WTC11 (cell line): Measurements from ENCODE around the gene CHST11. TPM values are rescaled to one million over a fixed set of nuclear protein-coding genes. Genes with fewer than 3 reads are reported as not detected.

ENCODE experiments used
- ATAC-seq: fragments of 200-7000 bp; cut with Tn5 transposase; 2 replicates; pipeline ENCODE4 v1.10.0; 2021; ENCODE audit warnings: mild to moderate bottlenecking, moderate library complexity
- CTCF ChIA-PET: fragments of 300-600 bp; sonication (Branson Sonifier 250); formaldehyde crosslinking; loops from one replicate; lab custom pipeline; 2021; ENCODE audit warnings: antibody characterized with exemption; lab: Charles Lee
- POLR2A ChIA-PET: fragments of 350-600 bp; sonication (Branson Sonifier 250); formaldehyde crosslinking; loops from one replicate; lab custom pipeline; 2021; ENCODE audit warnings: antibody characterized with exemption; lab: Charles Lee
- DNase-seq: peaks from one replicate; pipeline ENCODE4 v3.0.0; 2021; ENCODE audit warnings: low spot score
- H3K27ac Mint-ChIP-seq: 2 replicates; pipeline ENCODE4 v1.8.0; 2021; ENCODE audit warnings: mixed read lengths
- H3K27me3 Mint-ChIP-seq: 2 replicates; pipeline ENCODE4 v1.8.0; 2021; ENCODE audit warnings: low read depth, mild to moderate bottlenecking, moderate library complexity, mixed read lengths
- H3K36me3 Mint-ChIP-seq: 2 replicates; pipeline ENCODE4 v1.8.0; 2021; ENCODE audit warnings: mixed read lengths
- H3K4me1 Mint-ChIP-seq: 2 replicates; pipeline ENCODE4 v1.8.0; 2022; ENCODE audit warnings: mixed read lengths
- H3K4me3 Mint-ChIP-seq: 2 replicates; pipeline ENCODE4 v1.8.0; 2021; ENCODE audit warnings: mild to moderate bottlenecking, moderate library complexity, mixed read lengths
- H3K9me3 Mint-ChIP-seq: 2 replicates; pipeline ENCODE4 v1.8.0; 2021; ENCODE audit warnings: mixed read lengths
- CREB1 ChIP-seq: sonication (generic); formaldehyde crosslinking; IDR thresholded peaks from 2 replicates; pipeline ENCODE4 v1.8.0; 2023; ENCODE audit warnings: mild to moderate bottlenecking, missing genetic modification reagents
- FOXP1 ChIP-seq: sonication (generic); formaldehyde crosslinking; IDR thresholded peaks from 2 replicates; pipeline ENCODE4 v1.8.0; 2022; ENCODE audit warnings: missing genetic modification reagents, mild to moderate bottlenecking, moderate library complexity, borderline replicate concordance
- KAT7 ChIP-seq: sonication (generic); formaldehyde crosslinking; IDR thresholded peaks from 2 replicates; pipeline ENCODE4 v1.8.1; 2023; ENCODE audit warnings: missing genetic modification reagents, mild to moderate bottlenecking, borderline replicate concordance
- MYBL2 ChIP-seq: sonication (generic); formaldehyde crosslinking; IDR thresholded peaks from 2 replicates; pipeline ENCODE4 v1.8.1; 2023; ENCODE audit warnings: mild to moderate bottlenecking, moderate library complexity, missing genetic modification reagents
- NFYB ChIP-seq: sonication (generic); formaldehyde crosslinking; conservative IDR thresholded peaks from 2 replicates; pipeline ENCODE4 v1.8.0; 2022; ENCODE audit warnings: low read depth, missing genetic modification reagents
- SOX15 ChIP-seq: fragments of 250-450 bp; sonication (Bioruptor Pico); IDR thresholded peaks from 2 replicates; pipeline ENCODE4 v1.9.0; 2021; ENCODE audit warnings: mild to moderate bottlenecking
- ZBTB21 ChIP-seq: sonication (generic); formaldehyde crosslinking; IDR thresholded peaks from 2 replicates; pipeline ENCODE4 v1.8.1; 2023; ENCODE audit warnings: mild to moderate bottlenecking, missing genetic modification reagents, borderline replicate concordance
- ZNF219 ChIP-seq: sonication (generic); formaldehyde crosslinking; IDR thresholded peaks from 2 replicates; pipeline ENCODE4 v1.8.0; 2023; ENCODE audit warnings: missing genetic modification reagents, mild to moderate bottlenecking, borderline replicate concordance
- ZNF317 ChIP-seq: sonication (generic); formaldehyde crosslinking; IDR thresholded peaks from 2 replicates; pipeline ENCODE4 v1.8.1; 2023; ENCODE audit warnings: low read depth, mild to moderate bottlenecking, moderate library complexity, missing genetic modification reagents, borderline replicate concordance
- total RNA-seq: library from RNA; stranded (reverse); gene quantifications from 3 replicates; pipeline ENCODE4 v1.2.3, GENCODE V29; 2021
- TF ChIP-seq, protein P1 (sequence below): sonication (generic); formaldehyde crosslinking; IDR thresholded peaks from 2 replicates; pipeline ENCODE4 v1.8.0; 2022; ENCODE audit warnings: mild to moderate bottlenecking, missing genetic modification reagents
- TF ChIP-seq, protein P2 (sequence below): fragments of 250-450 bp; sonication (Bioruptor Pico); IDR thresholded peaks from 2 replicates; pipeline ENCODE4 v1.9.0; 2021; ENCODE audit warnings: moderate library complexity, mild to moderate bottlenecking, inconsistent platforms, borderline replicate concordance
- TF ChIP-seq, protein P3 (sequence below): sonication (generic); formaldehyde crosslinking; IDR thresholded peaks from 2 replicates; pipeline ENCODE4 v1.8.1; 2022; ENCODE audit warnings: missing genetic modification reagents, borderline replicate concordance
- TF ChIP-seq, protein P4 (sequence below): sonication (generic); formaldehyde crosslinking; IDR thresholded peaks from 2 replicates; pipeline ENCODE4 v1.8.1; 2023; ENCODE audit warnings: mild to moderate bottlenecking, moderate library complexity, missing genetic modification reagents
- TF ChIP-seq, protein P5 (sequence below): sonication (generic); formaldehyde crosslinking; IDR thresholded peaks from 2 replicates; pipeline ENCODE4 v1.8.0; 2023; ENCODE audit warnings: mild to moderate bottlenecking, missing genetic modification reagents

The CHST11 gene
- total RNA-seq, 1 experiment from 2014 or later, result 24.2 TPM

DNA sequence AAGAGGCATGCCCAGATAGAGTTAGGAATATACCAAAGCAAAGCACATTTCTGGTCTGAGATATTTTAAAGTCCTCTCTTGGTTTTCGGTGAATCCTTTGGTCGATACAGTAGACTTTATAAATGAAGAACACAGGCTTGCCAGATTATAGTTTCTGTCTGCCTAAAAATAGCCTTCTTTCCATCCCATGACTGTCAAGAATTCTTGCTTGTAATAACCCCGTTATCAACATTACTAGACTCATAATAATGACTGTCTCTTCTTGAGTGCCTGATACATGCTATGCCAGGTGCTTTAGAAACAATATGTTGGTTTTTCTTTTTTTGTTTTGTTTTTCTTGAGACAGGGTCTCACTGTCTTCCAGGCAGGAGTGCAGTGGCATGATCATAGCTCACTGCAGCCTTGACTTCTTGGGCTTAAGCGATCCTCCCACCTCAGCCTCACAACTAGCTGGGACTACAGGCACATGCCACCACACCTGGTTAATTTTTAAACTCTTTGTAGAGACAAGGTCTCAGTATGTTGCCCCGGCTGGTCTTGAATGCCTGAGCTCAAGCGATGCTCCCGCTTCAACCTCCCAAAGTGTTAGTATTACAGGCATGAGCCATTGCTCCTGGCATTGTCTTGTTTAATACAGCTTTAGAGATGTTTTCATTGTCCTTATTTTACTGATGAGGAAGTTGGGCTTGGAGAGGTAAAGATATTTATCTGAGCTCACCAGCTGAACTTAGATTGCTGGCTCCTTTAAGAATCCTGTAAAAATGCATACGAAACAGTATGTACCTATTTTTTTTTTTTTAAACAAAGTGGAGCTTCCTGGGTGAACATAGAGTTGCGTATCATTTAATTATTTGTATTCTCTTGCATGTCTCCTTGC lies 30.4 kb downstream of the CHST11 start (continued):
- TF ChIP-seq, protein P1, sequence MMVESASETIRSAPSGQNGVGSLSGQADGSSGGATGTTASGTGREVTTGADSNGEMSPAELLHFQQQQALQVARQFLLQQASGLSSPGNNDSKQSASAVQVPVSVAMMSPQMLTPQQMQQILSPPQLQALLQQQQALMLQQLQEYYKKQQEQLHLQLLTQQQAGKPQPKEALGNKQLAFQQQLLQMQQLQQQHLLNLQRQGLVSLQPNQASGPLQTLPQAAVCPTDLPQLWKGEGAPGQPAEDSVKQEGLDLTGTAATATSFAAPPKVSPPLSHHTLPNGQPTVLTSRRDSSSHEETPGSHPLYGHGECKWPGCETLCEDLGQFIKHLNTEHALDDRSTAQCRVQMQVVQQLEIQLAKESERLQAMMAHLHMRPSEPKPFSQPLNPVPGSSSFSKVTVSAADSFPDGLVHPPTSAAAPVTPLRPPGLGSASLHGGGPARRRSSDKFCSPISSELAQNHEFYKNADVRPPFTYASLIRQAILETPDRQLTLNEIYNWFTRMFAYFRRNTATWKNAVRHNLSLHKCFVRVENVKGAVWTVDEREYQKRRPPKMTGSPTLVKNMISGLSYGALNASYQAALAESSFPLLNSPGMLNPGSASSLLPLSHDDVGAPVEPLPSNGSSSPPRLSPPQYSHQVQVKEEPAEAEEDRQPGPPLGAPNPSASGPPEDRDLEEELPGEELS, result no peak
- TF ChIP-seq KAT7 (CRISPR knock-in tag), result no peak
- TF ChIP-seq FOXP1, result no peak
- TF ChIP-seq MYBL2 (CRISPR knock-in tag), result no peak
- TF ChIP-seq ZNF219 (CRISPR knock-in tag), result no peak

DNA sequence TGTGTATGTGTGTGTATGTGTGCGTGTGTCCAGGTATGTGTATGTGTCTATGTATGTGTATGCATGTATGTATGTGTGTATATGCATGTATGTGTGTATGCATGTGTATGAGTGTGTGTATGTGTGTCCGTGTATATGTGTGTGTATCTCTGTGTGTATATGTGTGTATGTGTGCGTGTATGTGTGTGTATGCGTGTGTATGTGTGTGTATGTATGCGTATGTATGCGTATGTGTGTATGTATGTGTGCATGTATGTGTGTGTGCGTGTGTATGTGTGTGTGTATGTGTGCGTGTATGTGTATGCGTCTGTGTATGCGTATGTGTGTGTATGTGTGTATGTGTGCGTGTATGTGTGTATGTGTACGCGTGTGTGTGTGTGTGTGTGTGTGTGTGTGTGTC lies 31.6 kb downstream of the CHST11 start:
- no peak for DNase-seq
- Mint-ChIP-seq H3K9me3 (no peaks in the 10 kb centered on the region), H3K4me3 (no peak overlapping the region), H3K4me1 (peaks cover 30% of the 10 kb centered on the region), H3K27ac (no peak overlapping the region), H3K27me3 (no peaks in the 10 kb centered on the region), H3K36me3 (no peaks in the 10 kb centered on the region)
- POLR2A ChIA-PET, result no interaction called here
- TF ChIP-seq, protein P2, sequence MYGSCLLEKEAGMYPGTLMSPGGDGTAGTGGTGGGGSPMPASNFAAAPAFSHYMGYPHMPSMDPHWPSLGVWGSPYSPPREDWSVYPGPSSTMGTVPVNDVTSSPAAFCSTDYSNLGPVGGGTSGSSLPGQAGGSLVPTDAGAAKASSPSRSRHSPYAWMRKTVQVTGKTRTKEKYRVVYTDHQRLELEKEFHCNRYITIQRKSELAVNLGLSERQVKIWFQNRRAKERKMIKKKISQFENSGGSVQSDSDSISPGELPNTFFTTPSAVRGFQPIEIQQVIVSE (CRISPR knock-in tag), result no peak
- no peak for TF ChIP-seq ZNF317 (CRISPR knock-in tag)
- TF ChIP-seq ZBTB21 (CRISPR knock-in tag), result no peak
- TF ChIP-seq SOX15 (CRISPR knock-in tag), result no peak
- no peak for ATAC-seq
- CTCF ChIA-PET, result interaction anchor here (1.4 kb wide), 1 partner anchor 11 kb away, joined by 5 read pairs; no protein-coding TSS in a partner anchor

DNA sequence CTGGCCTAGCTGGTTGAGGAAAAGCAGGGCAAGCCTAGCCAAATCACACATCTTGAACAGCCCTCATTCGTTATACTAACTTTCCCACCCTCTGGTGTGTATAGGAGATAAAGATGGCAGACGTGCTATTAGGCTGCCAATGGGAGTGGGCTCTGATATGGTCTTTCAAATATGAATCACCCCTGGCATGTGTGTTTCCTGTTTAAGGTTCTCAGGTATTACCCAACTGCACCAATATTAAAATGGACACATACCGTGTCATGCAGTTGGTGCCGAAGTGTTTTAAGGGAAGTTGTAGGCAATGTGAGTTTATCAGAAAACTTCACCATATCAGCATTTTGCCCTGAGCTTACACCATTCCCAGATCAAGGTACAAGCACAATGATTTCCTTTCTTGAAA lies 33.4 kb downstream of the CHST11 start:
- ATAC-seq (no peak), DNase-seq (no peak)
- POLR2A ChIA-PET, result no interaction called here
- CTCF ChIA-PET, result no interaction called here
- Mint-ChIP-seq H3K9me3 (no peaks in the 10 kb centered on the region), H3K4me1 (peaks cover 28% of the 10 kb centered on the region), H3K27ac (no peak overlapping the region), H3K27me3 (no peaks in the 10 kb centered on the region), H3K36me3 (no peaks in the 10 kb centered on the region), H3K4me3 (no peak overlapping the region)
- TF ChIP-seq, protein P3, sequence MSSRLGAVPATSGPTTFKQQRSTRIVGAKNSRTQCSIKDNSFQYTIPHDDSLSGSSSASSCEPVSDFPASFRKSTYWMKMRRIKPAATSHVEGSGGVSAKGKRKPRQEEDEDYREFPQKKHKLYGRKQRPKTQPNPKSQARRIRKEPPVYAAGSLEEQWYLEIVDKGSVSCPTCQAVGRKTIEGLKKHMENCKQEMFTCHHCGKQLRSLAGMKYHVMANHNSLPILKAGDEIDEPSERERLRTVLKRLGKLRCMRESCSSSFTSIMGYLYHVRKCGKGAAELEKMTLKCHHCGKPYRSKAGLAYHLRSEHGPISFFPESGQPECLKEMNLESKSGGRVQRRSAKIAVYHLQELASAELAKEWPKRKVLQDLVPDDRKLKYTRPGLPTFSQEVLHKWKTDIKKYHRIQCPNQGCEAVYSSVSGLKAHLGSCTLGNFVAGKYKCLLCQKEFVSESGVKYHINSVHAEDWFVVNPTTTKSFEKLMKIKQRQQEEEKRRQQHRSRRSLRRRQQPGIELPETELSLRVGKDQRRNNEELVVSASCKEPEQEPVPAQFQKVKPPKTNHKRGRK (CRISPR knock-in tag), result no peak
- no peak for TF ChIP-seq CREB1
- TF ChIP-seq, protein P4, sequence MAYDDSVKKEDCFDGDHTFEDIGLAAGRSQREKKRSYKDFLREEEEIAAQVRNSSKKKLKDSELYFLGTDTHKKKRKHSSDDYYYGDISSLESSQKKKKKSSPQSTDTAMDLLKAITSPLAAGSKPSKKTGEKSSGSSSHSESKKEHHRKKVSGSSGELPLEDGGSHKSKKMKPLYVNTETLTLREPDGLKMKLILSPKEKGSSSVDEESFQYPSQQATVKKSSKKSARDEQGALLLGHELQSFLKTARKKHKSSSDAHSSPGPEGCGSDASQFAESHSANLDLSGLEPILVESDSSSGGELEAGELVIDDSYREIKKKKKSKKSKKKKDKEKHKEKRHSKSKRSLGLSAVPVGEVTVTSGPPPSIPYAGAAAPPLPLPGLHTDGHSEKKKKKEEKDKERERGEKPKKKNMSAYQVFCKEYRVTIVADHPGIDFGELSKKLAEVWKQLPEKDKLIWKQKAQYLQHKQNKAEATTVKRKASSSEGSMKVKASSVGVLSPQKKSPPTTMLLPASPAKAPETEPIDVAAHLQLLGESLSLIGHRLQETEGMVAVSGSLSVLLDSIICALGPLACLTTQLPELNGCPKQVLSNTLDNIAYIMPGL (CRISPR knock-in tag), result no peak
- TF ChIP-seq, protein P5, sequence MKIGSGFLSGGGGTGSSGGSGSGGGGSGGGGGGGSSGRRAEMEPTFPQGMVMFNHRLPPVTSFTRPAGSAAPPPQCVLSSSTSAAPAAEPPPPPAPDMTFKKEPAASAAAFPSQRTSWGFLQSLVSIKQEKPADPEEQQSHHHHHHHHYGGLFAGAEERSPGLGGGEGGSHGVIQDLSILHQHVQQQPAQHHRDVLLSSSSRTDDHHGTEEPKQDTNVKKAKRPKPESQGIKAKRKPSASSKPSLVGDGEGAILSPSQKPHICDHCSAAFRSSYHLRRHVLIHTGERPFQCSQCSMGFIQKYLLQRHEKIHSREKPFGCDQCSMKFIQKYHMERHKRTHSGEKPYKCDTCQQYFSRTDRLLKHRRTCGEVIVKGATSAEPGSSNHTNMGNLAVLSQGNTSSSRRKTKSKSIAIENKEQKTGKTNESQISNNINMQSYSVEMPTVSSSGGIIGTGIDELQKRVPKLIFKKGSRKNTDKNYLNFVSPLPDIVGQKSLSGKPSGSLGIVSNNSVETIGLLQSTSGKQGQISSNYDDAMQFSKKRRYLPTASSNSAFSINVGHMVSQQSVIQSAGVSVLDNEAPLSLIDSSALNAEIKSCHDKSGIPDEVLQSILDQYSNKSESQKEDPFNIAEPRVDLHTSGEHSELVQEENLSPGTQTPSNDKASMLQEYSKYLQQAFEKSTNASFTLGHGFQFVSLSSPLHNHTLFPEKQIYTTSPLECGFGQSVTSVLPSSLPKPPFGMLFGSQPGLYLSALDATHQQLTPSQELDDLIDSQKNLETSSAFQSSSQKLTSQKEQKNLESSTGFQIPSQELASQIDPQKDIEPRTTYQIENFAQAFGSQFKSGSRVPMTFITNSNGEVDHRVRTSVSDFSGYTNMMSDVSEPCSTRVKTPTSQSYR (CRISPR knock-in tag), result no peak
- no peak for TF ChIP-seq NFYB (CRISPR knock-in tag)
